ENCODE data around the gene OR7E24.
A peak's percentile ranks its signal among the peaks of the same experiment; 100 is the strongest.
"Not testable (repeated sequence)": the region's sequence is repeated elsewhere in the genome, so short reads cannot be mapped to it uniquely, and the experiment has no call there.

The OR7E24 gene

DNA sequence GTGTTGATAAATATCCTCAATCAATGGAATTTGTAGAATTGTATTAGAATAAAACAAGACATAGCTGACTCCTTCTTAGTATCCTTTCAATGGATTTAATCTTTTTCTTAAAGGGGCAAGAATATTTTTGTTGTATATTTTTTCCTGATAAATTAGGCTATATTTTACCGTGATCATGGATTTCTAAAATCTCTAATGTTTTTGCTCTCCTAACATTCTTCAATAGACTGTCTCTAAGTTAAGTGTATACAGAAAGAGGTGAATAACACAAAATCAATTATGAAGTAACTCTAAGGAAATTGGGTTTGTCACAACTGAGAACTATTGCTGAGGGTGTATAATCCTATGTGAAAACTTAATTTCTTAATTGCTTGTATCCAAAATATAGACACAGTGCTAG is at the start of gene OR7E24:
TSS of gene OR7E24 (plus strand) at position 301 of the 400 bp plus-strand sequence. CDS start 114 bp downstream, outside the sequence.
- no peaks in the 10 kb centered on the region for H3K9me3 ChIP-seq (ENCODE audit: low read length)
- no peaks in the 10 kb centered on the region for H3K27me3 ChIP-seq (ENCODE audit: control insufficient read depth in 1 of 2, insufficient read depth in 2 of 2, low read length in 2 of 2)
- no peak within 1 kb of the TSS for H3K4me3 ChIP-seq (ENCODE audit: low read depth in 1 of 2, low read length in 2 of 2)
- no peak within 1 kb of the TSS for H3K27ac ChIP-seq (ENCODE audit: low read depth, low read length)
- no peak within 1 kb of the TSS for H3K9ac ChIP-seq (ENCODE audit: low read length)
- H3K4me1 ChIP-seq (ENCODE audit: insufficient read depth, low read length), result no peaks in the 10 kb centered on the region
- no peaks in the 10 kb centered on the region for H3K36me3 ChIP-seq (ENCODE audit: insufficient read depth, low read length)

DNA sequence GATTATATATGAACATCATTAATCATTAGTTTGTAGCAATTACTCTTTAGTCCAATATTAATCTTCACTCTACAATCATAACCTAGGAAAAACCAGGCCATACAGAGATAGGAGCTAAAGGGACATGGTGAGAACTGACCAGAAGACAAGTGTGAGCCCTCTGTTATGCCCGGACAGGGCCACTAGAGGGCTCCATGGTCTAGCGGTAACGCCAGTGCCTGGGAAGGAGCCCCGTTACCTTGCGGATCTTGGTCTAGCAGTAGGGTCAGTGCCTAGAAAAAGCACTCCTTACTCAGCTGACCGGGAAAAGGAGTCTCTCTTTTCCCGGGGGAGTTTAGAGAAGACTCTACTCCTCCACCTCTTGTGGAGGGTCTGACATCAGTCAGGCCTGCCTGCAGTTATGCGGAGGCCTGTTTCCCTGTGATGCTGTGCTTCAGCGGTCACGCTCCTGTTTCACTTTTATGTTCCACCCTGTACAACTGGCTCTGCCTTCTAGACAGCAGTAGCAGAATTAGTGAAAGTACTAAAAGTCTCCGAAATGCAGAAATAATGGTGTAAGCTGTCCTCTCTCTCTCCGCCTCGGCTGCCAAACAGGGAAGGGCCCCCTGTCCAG is 45.1 kb upstream of the OR7E24 start:
- H3K27me3 ChIP-seq (ENCODE audit: control insufficient read depth in 1 of 2, insufficient read depth in 2 of 2, low read length in 2 of 2), result no peaks in the 10 kb centered on the region
- H3K4me3 ChIP-seq (ENCODE audit: low read depth in 1 of 2, low read length in 2 of 2), result peak overlapping the region; percentile 21 to 45
- no peak overlapping the region for H3K9ac ChIP-seq (ENCODE audit: low read length)

DNA sequence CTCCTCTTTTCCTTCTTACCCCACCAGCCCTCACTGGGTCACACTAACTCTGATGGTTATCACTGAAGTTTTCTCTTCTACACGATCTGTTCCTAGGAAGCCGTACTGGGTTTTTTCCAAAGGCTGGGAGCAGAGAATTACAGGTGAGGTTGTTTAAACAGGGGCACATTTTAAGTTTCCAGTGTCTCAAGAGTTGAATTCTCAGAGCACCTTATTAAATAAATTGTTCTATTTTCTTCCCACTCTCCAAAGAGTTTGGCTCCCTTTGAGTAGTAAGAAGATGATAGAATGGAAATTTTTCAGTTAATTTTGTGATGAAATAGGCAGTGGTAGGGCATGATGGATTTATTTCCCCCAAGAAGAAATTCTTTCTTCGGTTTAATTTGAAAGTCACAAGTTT is 31.2 kb upstream of the OR7E24 start, which contains the start of gene OR7D4:
TSS of gene OR7D4 (minus strand) at position 101 of the 400 bp plus-strand sequence. CDS start 4,752 bp downstream, outside the sequence.
- H3K9ac ChIP-seq (ENCODE audit: low read length), result no peak within 1 kb of the TSS
- H3K4me3 ChIP-seq (ENCODE audit: low read depth in 1 of 2, low read length in 2 of 2), result no peak within 1 kb of the TSS
- H3K27ac ChIP-seq (ENCODE audit: low read depth, low read length), result no peak within 1 kb of the TSS
- H3K27me3 ChIP-seq (ENCODE audit: control insufficient read depth in 1 of 2, insufficient read depth in 2 of 2, low read length in 2 of 2), result no peaks in the 10 kb centered on the region
- no peaks in the 10 kb centered on the region for H3K36me3 ChIP-seq (ENCODE audit: insufficient read depth, low read length)
- no peaks in the 10 kb centered on the region for H3K4me1 ChIP-seq (ENCODE audit: insufficient read depth, low read length)
- H3K9me3 ChIP-seq (ENCODE audit: low read length), result no peaks in the 10 kb centered on the region

More for the DNA sequence above, 45.1 kb upstream of the OR7E24 start:
- Histone ChIP-seq H3K9me3 (ENCODE audit: low read length) (no peaks in the 10 kb centered on the region), H3K36me3 (ENCODE audit: insufficient read depth, low read length) (no peaks in the 10 kb centered on the region), H3K27ac (ENCODE audit: low read depth, low read length) (no peak overlapping the region), H3K4me1 (ENCODE audit: insufficient read depth, low read length) (no peaks in the 10 kb centered on the region)

DNA sequence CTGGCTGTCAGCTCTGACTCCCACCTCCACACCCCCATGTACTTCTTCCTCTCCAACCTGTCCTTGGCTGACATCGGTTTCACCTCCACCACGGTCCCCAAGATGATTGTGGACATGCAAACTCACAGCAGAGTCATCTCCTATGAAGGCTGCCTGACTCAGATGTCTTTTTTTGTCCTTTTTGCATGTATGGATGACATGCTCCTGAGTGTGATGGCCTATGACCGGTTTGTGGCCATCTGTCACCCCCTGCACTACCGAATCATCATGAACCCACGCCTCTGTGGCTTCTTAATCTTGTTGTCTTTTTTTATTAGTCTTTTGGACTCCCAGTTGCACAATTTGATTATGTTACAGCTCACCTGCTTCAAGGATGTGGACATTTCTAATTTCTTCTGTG is 506 bp downstream of the OR7E24 start:
- H3K36me3 ChIP-seq (ENCODE audit: insufficient read depth, low read length), result no peaks in the 10 kb centered on the region
- no peaks in the 10 kb centered on the region for H3K4me1 ChIP-seq (ENCODE audit: insufficient read depth, low read length)
- H3K9ac ChIP-seq (ENCODE audit: low read length), result no peak overlapping the region
- no peaks in the 10 kb centered on the region for H3K27me3 ChIP-seq (ENCODE audit: control insufficient read depth in 1 of 2, insufficient read depth in 2 of 2, low read length in 2 of 2)
- no peak overlapping the region for H3K4me3 ChIP-seq (ENCODE audit: low read depth in 1 of 2, low read length in 2 of 2)
- H3K9me3 ChIP-seq (ENCODE audit: low read length), result no peaks in the 10 kb centered on the region
- H3K27ac ChIP-seq (ENCODE audit: low read depth, low read length), result no peak overlapping the region

DNA sequence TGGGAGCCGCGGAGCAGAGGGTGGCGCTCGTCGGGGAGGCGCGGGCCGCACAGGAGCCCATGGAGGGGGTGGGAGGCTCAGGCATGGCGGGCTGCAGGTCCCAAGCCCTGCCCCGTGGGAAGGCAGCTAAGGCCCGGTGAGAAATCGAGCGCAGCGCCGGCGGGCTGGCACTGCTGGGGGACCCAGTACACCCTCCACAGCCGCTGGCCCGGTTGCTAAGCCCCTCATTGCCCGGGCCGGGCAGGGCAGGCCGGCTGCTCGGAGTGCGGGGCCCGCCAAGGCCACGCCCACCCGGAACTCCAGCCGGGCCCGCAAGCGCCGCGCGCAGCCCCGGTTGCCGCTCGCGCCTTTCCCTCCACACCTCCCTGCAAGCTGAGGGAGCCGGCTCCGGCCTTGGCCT is 32.8 kb downstream of the OR7E24 start:
- H3K9ac ChIP-seq (ENCODE audit: low read length); H3K4me1 ChIP-seq (ENCODE audit: insufficient read depth, low read length); H3K9me3 ChIP-seq (ENCODE audit: low read length); H3K36me3 ChIP-seq (ENCODE audit: insufficient read depth, low read length); H3K4me3 ChIP-seq (ENCODE audit: low read depth in 1 of 2, low read length in 2 of 2); H3K27ac ChIP-seq (ENCODE audit: low read depth, low read length); H3K27me3 ChIP-seq (ENCODE audit: control insufficient read depth in 1 of 2, insufficient read depth in 2 of 2, low read length in 2 of 2): not testable (repeated sequence)

DNA sequence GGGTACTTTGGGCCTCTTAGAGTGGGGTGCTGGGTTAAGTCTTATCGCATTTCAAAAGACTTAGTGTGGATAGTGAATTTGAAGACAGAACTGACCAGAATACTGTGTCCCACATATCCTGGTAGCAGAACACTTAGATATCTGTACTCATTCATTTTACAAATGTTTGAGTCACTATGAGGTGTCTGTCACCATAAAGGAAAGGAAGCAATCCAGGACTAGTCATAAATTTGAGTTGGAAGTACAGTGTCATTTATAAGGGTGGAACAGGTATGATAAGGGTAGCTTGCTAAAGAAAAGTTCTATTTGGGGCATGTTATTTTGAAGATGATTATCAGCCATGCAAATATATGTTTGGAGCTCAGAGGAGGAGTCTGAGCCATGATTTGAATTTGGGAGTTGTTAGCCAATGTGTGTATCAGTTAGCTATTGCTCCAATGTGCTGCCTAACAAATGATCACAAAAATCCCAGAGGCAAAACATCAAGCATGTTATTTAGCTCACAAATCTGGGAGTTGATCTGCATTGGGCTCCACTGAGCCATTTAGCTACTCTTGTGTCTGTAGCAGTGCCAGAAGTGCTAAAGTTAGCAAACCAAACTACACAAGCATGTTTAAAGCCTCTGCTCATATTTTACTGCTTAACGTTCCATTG is 38.6 kb downstream of the OR7E24 start:
- Histone ChIP-seq H3K27ac (ENCODE audit: low read depth, low read length) (no peak overlapping the region), H3K4me1 (ENCODE audit: insufficient read depth, low read length) (no peaks in the 10 kb centered on the region), H3K27me3 (ENCODE audit: control insufficient read depth in 1 of 2, insufficient read depth in 2 of 2, low read length in 2 of 2) (no peaks in the 10 kb centered on the region), H3K36me3 (ENCODE audit: insufficient read depth, low read length) (peaks cover 17% of the 10 kb centered on the region), H3K9ac (ENCODE audit: low read length) (no peak overlapping the region), H3K9me3 (ENCODE audit: low read length) (peaks cover 46% of the 10 kb centered on the region), H3K4me3 (ENCODE audit: low read depth in 1 of 2, low read length in 2 of 2) (no peak overlapping the region)

DNA sequence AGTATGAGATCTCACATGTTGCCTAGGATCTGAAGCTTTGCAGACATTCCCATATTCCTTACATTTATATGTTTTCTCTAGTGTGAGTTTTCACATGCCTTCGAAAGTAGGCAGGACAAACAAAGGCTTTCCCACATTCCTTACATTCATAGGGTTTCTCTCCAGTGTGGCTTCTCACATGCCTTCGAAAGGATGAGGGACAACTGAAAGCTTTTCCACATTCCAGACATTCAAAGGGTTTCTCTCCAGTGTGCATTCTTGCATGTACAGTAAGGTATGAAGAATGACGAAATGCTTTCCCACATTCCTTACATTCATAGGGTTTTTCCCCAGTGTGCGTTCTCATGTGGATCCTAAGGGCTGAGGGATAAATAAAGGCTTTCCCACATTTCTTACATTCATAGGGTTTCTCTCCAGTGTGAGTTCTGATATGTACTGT is 44.7 kb downstream of the OR7E24 start:
- Histone ChIP-seq H3K36me3 (ENCODE audit: insufficient read depth, low read length) (peaks cover 50% of the 10 kb centered on the region), H3K4me3 (ENCODE audit: low read depth in 1 of 2, low read length in 2 of 2) (peak overlapping the region; percentile 18 to 25), H3K4me1 (ENCODE audit: insufficient read depth, low read length) (no peaks in the 10 kb centered on the region), H3K27me3 (ENCODE audit: control insufficient read depth in 1 of 2, insufficient read depth in 2 of 2, low read length in 2 of 2) (no peaks in the 10 kb centered on the region), H3K9me3 (ENCODE audit: low read length) (peaks cover 81% of the 10 kb centered on the region), H3K27ac (ENCODE audit: low read depth, low read length) (no peak overlapping the region), H3K9ac (ENCODE audit: low read length) (no peak overlapping the region)

DNA sequence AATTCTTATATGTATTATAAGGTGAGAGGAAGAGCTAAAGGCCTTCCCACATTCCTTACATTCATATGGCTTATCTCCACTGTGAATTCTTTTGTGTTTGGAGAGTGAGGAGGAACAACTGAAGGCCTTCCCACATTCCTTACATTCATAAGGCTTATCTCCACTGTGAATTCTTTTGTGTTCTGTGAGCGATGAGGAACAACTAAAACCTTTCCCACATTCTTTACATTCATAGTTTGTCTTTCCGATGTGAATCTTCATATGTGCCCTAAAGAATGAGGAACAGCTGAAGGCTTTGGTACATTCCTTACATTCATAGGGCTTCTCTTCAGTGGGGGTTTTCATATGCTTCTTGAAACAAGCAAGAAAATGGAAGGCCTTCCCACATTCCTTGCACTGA is 45.6 kb downstream of the OR7E24 start:
- H3K9ac ChIP-seq (ENCODE audit: low read length), result no peak overlapping the region
- H3K27me3 ChIP-seq (ENCODE audit: control insufficient read depth in 1 of 2, insufficient read depth in 2 of 2, low read length in 2 of 2), result no peaks in the 10 kb centered on the region
- no peaks in the 10 kb centered on the region for H3K4me1 ChIP-seq (ENCODE audit: insufficient read depth, low read length)
- H3K27ac ChIP-seq (ENCODE audit: low read depth, low read length), result no peak overlapping the region
- H3K4me3 ChIP-seq (ENCODE audit: low read depth in 1 of 2, low read length in 2 of 2), result peak overlapping the region in 1 of 2 donors; percentile 25
- peaks cover 81% of the 10 kb centered on the region for H3K9me3 ChIP-seq (ENCODE audit: low read length)
- peaks cover 59% of the 10 kb centered on the region for H3K36me3 ChIP-seq (ENCODE audit: insufficient read depth, low read length)
